Measurements from ENCODE around the gene NINL. TPM values are rescaled to one million over a fixed set of nuclear protein-coding genes. Genes with fewer than 3 reads are reported as not detected.
"Not testable (repeated sequence)": the region's sequence is repeated elsewhere in the genome, so short reads cannot be mapped to it uniquely, and the experiment has no call there.

Gene NINL
- total RNA-seq, 2 experiments from 2014 or later = 2.2 to 2.5 TPM

DNA sequence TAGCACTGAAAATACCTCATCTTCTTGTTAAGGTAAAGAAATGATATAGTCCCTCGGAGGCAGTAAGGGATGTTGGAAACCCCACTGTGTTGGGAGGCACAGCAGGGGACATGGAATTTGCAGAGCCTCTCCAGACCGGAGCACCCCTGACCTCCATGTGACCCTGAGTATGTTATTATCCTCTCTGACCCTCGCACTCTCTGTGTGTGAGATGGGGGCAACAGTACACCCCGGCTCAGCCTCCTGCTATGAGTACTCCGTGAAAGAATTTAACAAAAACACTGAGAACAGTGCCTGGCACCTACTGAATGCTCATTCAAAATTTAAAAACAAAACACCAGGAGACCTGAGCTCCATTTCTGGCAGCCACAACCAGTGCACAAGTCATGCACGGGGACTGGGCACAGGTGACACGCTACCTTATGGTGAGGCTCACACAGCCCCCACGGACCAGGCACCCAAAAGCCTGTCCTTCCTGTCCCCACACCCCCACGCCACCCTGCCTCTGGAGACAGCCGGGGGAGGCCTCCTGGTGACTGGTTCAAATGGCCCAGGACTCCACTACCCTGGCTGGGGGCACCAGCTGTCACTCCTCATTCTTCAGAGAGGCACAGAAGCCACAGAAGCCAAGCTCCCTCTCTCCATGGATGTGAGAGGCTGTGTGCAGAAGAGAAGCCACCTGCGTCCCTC, 6.1 kb downstream of the NINL start:
- Mint-ChIP-seq H3K9me3 (peaks cover 1% of the 10 kb centered on the region), H3K4me1 (peaks cover 3% of the 10 kb centered on the region), H3K27ac (no peak overlapping the region), H3K27me3 (peaks cover 7% of the 10 kb centered on the region), H3K4me3 (no peak overlapping the region), H3K36me3 (peaks cover 4% of the 10 kb centered on the region)
- DNase-seq = no peak
- ATAC-seq (ENCODE audit: low read depth) = no peak
- POLR2A ChIA-PET = interaction anchor here (0.9 kb wide), 1 partner anchor 9 kb away, joined by 4 read pairs; no protein-coding TSS in a partner anchor

DNA sequence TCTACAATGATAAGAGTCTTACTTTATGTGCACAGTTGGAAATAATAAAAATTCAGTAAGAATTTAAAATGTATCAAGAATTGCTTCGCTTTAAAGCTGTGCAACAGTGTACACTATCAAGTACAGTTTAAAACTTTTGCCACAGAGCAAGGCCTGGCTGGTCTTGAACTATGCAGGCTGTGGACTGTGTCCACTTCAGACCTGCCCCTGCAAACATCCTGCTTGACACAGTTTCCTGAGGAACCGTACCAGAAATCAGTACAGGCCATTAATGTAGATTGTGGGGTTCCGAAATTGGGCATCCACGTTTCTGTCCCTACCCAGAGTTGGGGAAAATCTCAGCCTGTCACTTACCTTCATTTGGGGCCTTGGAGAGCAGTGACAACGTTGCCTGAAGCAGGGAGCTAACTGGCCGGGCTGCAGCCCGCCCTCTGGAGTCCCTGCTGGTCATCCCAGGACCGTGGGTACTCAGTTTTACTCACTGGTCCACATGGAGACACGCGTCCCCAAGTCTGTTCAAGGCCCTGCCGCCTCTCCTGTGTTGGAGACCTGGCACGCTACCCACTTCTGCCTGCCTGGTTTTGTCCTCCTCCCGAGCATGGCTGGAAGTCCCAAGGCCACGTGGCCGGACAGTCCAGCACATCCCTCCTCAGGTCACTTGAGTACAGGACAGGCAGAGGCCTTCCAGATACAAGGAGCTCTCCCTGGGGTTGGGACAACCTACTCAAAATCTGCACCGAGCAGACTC, 8.4 kb downstream of the NINL start:
- Mint-ChIP-seq H3K27ac (no peak overlapping the region), H3K27me3 (no peaks in the 10 kb centered on the region), H3K9me3 (no peaks in the 10 kb centered on the region), H3K36me3 (no peaks in the 10 kb centered on the region), H3K4me1 (no peaks in the 10 kb centered on the region), H3K4me3 (no peak overlapping the region)
- DNase-seq (no peak), ATAC-seq (ENCODE audit: low read depth) (no peak)
- POLR2A ChIA-PET = no interaction called here

DNA sequence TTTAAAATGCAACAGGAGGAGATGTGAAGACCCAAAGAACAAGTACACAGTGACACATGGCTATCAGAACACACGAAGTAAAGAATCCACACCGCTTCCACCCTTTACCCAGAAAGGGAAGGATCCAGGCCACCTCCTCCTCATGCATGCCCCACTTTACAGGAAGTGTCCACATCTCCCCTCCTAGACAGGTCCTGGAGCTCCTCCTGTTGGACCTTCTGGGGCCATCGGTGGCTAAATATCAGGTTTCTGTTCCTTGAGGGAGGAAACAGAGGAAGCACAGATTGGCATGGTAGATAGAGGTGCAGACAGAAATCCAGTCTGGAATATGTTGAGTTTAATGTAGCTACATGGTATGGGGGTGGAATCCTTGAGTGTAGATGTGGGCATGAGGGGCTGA, 10.9 kb downstream of the NINL start:
- no peaks in the 10 kb centered on the region for H3K27me3 Mint-ChIP-seq
- H3K36me3 Mint-ChIP-seq = no peaks in the 10 kb centered on the region
- no peak overlapping the region for H3K27ac Mint-ChIP-seq
- DNase-seq (no peak), ATAC-seq (ENCODE audit: low read depth) (no peak)
- H3K4me1 Mint-ChIP-seq = no peaks in the 10 kb centered on the region
- POLR2A ChIA-PET = no interaction called here
- H3K9me3 Mint-ChIP-seq = no peaks in the 10 kb centered on the region
- no peak overlapping the region for H3K4me3 Mint-ChIP-seq

DNA sequence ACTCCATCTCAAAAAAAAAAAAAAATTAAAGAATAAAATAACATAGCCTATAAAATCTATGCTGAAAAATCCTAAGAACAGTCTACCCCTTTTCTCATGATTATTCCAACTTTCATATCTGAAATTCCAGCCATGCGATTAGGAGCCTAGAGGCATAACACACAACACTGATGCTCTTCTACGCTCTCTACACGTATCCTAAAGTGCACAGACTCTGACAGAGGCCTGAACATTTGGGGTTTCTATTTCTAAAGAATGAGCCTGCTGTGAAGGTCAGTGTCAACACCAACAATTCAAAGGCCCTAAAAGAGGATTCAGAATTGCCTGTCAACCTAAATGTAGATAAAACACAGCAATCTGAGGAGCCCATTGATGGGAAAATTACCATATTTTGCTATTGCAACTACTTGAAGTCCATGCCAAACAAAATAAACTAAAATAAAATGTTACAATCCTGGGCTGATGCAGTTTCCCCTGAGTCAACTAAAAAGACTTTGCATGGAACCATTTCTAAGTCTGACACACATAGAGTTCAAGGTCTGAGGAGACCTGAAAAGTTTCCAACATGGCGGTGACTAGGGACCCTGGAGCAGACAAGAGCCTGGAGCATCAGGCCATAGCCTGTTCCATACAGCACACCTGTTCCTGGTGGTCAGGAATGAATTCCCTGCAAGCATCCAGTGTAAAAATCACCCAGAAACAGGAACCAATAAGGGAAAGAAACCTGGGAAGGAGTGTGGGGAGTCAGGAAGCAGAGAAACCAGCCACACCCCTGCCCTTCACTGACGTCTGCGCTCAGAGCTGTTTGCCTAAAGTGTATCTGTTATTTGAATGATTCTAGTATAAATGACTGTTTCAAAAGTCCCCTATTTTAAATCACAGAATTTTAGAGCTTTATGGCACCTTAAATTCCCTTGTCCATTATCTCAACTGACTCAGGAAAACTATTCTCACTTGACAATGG, 11.8 kb downstream of the NINL start:
- POLR2A ChIA-PET = no interaction called here
- H3K27me3 Mint-ChIP-seq = no peaks in the 10 kb centered on the region
- no peak overlapping the region for H3K27ac Mint-ChIP-seq
- H3K4me3 Mint-ChIP-seq = no peak overlapping the region
- no peak for DNase-seq
- H3K4me1 Mint-ChIP-seq = no peaks in the 10 kb centered on the region
- H3K9me3 Mint-ChIP-seq = no peaks in the 10 kb centered on the region
- no peaks in the 10 kb centered on the region for H3K36me3 Mint-ChIP-seq
- no peak for ATAC-seq (ENCODE audit: low read depth)

DNA sequence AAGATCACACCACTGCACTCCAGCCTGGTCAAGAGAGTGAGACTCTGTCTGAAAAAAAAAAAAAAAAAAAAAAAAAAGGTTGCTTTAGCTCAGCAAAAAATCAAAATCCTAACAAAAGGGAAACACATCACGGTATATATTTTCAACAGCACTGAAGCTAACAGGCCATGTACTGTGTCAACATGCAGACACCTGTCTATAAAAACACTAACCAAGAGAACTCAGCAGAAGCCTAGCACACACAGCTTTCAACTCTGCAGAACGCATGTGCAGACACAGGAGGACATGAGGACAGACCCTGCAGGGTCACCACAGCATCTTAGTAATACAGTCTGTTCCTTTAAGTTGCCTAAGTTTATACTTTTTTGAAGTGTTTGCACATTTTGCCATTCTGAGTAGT, 13.5 kb downstream of the NINL start:
- peaks cover 5% of the 10 kb centered on the region for H3K4me1 Mint-ChIP-seq

DNA sequence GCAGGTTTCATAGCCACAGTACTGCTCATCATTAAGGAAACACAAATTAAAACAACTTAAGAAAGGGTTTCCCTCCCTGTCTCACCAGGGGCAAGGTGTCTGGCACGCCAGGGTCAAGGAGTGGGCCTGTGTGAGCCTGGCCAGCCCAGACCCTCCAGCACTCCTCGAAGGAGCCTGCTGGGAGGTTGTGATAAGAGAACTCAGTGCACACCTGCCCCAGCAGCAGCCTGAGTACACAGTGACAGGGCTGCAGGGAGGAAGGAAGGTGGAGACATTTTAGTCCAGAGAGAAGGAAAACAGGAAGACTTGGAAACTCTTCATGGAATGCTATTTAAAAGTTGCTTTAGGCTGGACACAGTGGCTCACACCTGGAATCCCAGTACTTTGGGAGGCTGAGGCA, 14.1 kb downstream of the NINL start:
- no peak for ATAC-seq (ENCODE audit: low read depth)
- H3K27ac Mint-ChIP-seq = no peak overlapping the region
- H3K4me3 Mint-ChIP-seq = no peak overlapping the region
- no peaks in the 10 kb centered on the region for H3K27me3 Mint-ChIP-seq
- POLR2A ChIA-PET = no interaction called here
- H3K9me3 Mint-ChIP-seq = no peaks in the 10 kb centered on the region
- H3K4me1 Mint-ChIP-seq = peaks cover 5% of the 10 kb centered on the region
- DNase-seq = no peak
- H3K36me3 Mint-ChIP-seq = peaks cover 2% of the 10 kb centered on the region

More for the DNA sequence above, 13.5 kb downstream of the NINL start:
- H3K27me3 Mint-ChIP-seq = no peaks in the 10 kb centered on the region
- POLR2A ChIA-PET = no interaction called here
- H3K4me3 Mint-ChIP-seq = no peak overlapping the region
- ATAC-seq (ENCODE audit: low read depth) = no peak
- H3K9me3 Mint-ChIP-seq = no peaks in the 10 kb centered on the region
- DNase-seq = no peak
- H3K27ac Mint-ChIP-seq = no peak overlapping the region
- H3K36me3 Mint-ChIP-seq = no peaks in the 10 kb centered on the region

DNA sequence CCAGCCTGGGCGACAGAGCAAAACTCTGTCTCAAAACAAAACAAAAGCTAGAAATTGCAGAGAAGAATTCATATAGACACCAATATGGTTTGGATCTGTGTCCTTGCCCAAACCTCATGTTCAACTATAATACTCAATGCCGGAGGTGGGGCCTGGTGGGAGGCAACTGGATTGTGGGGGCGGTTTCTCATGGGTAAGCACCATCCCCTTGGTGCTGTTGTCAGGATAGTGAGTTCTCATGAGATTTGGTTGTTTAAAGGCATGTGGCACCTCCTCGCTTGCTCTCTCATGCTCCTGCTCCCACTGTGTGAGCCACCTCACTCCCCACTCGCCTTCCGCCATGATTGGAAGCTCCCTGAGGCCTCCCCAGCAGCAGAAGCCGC, 15.2 kb downstream of the NINL start:
- Mint-ChIP-seq H3K36me3 (peaks cover 2% of the 10 kb centered on the region), H3K4me3 (no peak overlapping the region), H3K9me3 (no peaks in the 10 kb centered on the region), H3K27me3 (no peaks in the 10 kb centered on the region), H3K4me1 (peaks cover 5% of the 10 kb centered on the region), H3K27ac (no peak overlapping the region)
- DNase-seq (no peak), ATAC-seq (ENCODE audit: low read depth) (no peak)
- POLR2A ChIA-PET = no interaction called here

DNA sequence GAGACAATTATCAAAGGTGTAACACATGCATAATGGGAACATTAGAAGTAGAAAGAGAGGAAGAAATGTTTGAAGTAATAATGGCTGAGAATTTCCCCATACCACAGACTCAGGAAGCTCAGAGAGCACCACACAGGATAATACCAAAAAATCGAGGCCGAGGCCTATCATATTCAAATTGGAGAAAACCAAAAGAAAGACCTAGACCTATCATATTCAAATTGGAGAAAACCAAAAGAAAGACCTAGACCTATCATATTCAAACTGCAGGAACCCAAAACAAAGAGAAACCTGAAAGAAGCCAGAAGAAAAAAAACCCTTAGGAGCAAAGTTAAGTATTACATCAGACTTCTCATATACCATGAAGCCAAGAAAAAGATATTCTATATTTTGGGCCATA, 18.0 kb downstream of the NINL start:
- Mint-ChIP-seq H3K4me3 (no peak overlapping the region), H3K36me3 (peaks cover 5% of the 10 kb centered on the region), H3K27me3 (no peaks in the 10 kb centered on the region), H3K4me1 (peaks cover 5% of the 10 kb centered on the region), H3K27ac (no peak overlapping the region), H3K9me3 (peaks cover 4% of the 10 kb centered on the region)
- ATAC-seq (ENCODE audit: low read depth) = no peak
- DNase-seq = no peak
- POLR2A ChIA-PET = no interaction called here

DNA sequence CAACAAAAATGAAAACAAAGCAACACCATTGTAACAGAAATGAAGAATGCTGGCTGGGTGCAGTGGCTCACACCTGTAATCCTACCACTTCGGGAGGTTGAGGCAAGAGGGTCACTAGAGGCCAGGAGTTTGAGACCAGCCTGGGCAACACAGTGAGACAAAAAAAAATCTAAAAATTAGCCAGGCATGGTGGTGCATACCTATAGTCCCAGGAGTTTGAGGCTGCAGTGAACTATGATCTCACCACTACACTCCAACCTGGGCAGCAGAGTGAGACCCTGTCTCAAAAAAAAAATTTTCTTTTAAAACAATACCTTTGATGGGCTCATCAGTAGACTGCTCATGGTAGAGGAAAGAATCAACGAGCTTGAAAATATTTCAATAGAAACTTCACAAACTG, 18.5 kb downstream of the NINL start:
- DNase-seq (no peak), ATAC-seq (ENCODE audit: low read depth) (no peak)
- Mint-ChIP-seq H3K9me3 (peaks cover 4% of the 10 kb centered on the region), H3K4me3 (no peak overlapping the region), H3K27me3 (no peaks in the 10 kb centered on the region), H3K36me3 (peaks cover 5% of the 10 kb centered on the region), H3K27ac (no peak overlapping the region), H3K4me1 (peaks cover 5% of the 10 kb centered on the region)
- POLR2A ChIA-PET = no interaction called here

DNA sequence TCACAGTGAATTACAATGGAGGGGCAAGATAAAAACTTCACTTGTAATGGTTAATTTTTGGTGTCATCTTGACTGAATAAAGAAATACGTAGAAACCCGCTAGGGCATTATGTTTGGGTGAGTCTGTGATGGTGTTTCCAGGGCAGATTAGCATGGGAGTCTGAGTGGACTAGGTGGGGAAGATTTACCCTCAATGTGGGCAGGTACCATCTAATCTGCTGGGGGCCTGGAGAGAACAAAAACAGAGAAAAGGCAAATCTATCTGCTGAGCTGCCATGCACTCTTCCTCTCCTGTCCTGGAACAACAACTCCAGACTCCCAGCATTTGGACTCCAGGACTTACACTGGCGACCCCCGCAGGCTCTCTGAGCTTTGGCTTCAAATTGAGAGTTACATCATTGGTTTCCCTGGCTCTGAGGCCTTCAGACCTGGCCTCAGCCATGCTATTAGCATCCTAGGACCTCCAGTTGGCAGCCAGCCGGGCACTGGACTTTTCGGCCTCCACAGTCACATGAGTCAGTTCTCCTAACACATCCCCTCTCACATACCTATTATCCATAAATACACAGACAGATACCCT, 19.7 kb downstream of the NINL start:
- peaks cover 4% of the 10 kb centered on the region for H3K9me3 Mint-ChIP-seq
- POLR2A ChIA-PET = no interaction called here
- H3K36me3 Mint-ChIP-seq = peaks cover 5% of the 10 kb centered on the region
- H3K27me3 Mint-ChIP-seq = no peaks in the 10 kb centered on the region
- ATAC-seq (ENCODE audit: low read depth) = no peak
- H3K4me3 Mint-ChIP-seq = no peak overlapping the region
- H3K27ac Mint-ChIP-seq = no peak overlapping the region
- DNase-seq = no peak
- peaks cover 5% of the 10 kb centered on the region for H3K4me1 Mint-ChIP-seq

DNA sequence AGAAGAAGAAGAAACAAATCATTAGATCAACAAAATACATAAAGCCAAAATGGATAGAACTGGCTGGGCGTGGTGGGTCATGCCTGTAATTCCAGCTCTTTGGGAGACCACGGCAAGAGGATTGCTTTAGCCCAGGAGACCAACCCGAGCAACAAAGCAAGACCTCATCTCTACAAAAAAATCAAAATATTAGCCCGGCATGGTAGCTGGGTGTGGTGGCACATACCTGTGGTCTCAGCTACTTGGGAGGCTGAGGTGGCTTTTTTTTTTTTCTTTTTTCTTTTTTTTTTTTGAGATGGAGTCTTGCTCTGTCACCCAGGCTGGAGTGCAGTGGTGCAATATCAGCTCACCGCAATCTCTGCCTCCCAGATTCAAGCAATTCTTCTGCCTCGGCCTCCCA, 21.5 kb downstream of the NINL start:
- ATAC-seq (ENCODE audit: low read depth) = no peak
- Mint-ChIP-seq H3K9me3 (peaks cover 4% of the 10 kb centered on the region), H3K4me3 (no peak overlapping the region)

DNA sequence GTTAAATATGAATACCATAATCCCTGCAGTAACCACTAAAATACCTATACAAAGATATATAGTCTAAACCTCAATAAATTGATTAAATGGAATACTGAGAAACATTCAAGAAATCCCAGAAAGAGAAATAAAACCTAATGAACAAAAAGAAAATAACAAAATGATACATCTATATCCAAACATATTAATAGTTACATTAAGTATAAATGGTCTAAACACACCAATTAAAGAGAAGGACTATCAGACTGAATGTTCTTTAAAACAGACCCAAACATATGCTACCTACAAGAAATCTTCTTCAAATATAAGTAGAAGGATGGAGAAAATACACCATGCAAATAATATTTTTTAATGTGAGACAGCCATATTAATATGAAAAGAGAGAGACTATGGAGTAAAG, 22.0 kb downstream of the NINL start:
- H3K4me1 Mint-ChIP-seq = peaks cover 5% of the 10 kb centered on the region
- peaks cover 5% of the 10 kb centered on the region for H3K36me3 Mint-ChIP-seq
- no peak overlapping the region for H3K4me3 Mint-ChIP-seq
- POLR2A ChIA-PET = no interaction called here
- H3K9me3 Mint-ChIP-seq = peaks cover 4% of the 10 kb centered on the region
- H3K27ac Mint-ChIP-seq = no peak overlapping the region
- ATAC-seq (ENCODE audit: low read depth) = no peak
- H3K27me3 Mint-ChIP-seq = no peaks in the 10 kb centered on the region
- no peak for DNase-seq

More for the DNA sequence above, 21.5 kb downstream of the NINL start:
- Mint-ChIP-seq H3K36me3 (peaks cover 5% of the 10 kb centered on the region), H3K27me3 (no peaks in the 10 kb centered on the region), H3K27ac (no peak overlapping the region), H3K4me1 (peaks cover 5% of the 10 kb centered on the region)
- POLR2A ChIA-PET = no interaction called here
- no peak for DNase-seq

DNA sequence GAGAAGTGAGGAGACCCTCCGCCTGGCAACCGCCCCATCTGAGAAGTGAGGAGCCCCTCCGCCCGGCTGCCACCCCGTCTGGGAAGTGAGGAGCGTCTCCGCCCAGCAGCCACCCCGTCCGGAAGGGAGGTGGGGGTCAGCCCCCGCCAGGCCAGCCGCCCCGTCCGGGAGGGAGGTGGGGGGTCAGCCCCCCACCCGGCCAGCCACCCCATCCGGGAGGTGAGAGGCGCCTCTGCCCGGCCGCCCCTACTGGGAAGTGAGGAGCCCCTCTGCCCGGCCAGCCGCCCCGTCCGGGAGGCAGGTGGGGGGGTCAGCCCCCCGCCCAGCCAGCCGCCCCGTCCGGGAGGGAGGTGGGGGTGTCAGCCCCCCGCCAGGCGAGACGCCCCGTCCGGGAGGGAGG, 23.6 kb downstream of the NINL start:
- H3K36me3 Mint-ChIP-seq; H3K9me3 Mint-ChIP-seq; H3K27ac Mint-ChIP-seq; DNase-seq; H3K4me1 Mint-ChIP-seq; H3K27me3 Mint-ChIP-seq; H3K4me3 Mint-ChIP-seq; POLR2A ChIA-PET; ATAC-seq (ENCODE audit: low read depth): not testable (repeated sequence)
